SK-N-SH treated with all-trans-retinoic acid at 6 μM for 48 hours (cell line): ENCODE results near the gene FGGY.

ENCODE experiments used
- ATAC-seq: fragments of 200-7000 bp; cut with Tn5 transposase; 3 replicates; pipeline ENCODE4 v1.9.1; 2020; ENCODE audit warnings: mild to moderate bottlenecking, moderate library complexity
- ARNTL ChIP-seq: fragments of 450-650 bp; formaldehyde crosslinking; IDR thresholded peaks from 2 replicates; pipeline ENCODE4 v1.5.0; 2020; ENCODE audit warnings: low read depth, mild to moderate bottlenecking, moderate library complexity, borderline replicate concordance
- CREB5 ChIP-seq: fragments of 250-450 bp; sonication (Bioruptor Pico); IDR thresholded peaks from 2 replicates; pipeline ENCODE4 v1.5.1; 2020; ENCODE audit warnings: low read depth, mild to moderate bottlenecking, moderate library complexity
- CSDC2 ChIP-seq: fragments of 250-450 bp; sonication (Bioruptor Pico); IDR thresholded peaks from 2 replicates; pipeline ENCODE4 v1.5.0; 2020; ENCODE audit warnings: mild to moderate bottlenecking, moderate library complexity
- ESRRG ChIP-seq: fragments of 250-450 bp; sonication (Bioruptor Pico); IDR thresholded peaks from 2 replicates; pipeline ENCODE4 v1.6.1; 2021; ENCODE audit warnings: mild to moderate bottlenecking
- GLIS3 ChIP-seq: fragments of 250-450 bp; sonication (Bioruptor Pico); IDR thresholded peaks from 2 replicates; pipeline ENCODE4 v1.5.0; 2020; ENCODE audit warnings: mild to moderate bottlenecking, moderate library complexity
- ISL1 ChIP-seq: fragments of 250-450 bp; sonication (Bioruptor Pico); IDR thresholded peaks from 2 replicates; pipeline ENCODE4 v2.1.2; 2022; ENCODE audit warnings: mild to moderate bottlenecking, moderate library complexity
- OSR1 ChIP-seq: fragments of 250-450 bp; sonication (Bioruptor Pico); IDR thresholded peaks from 2 replicates; pipeline ENCODE4 v1.8.0; 2022; ENCODE audit warnings: moderate library complexity, mild to moderate bottlenecking, inconsistent platforms
- PATZ1 ChIP-seq: fragments of 250-450 bp; sonication (Bioruptor Pico); IDR thresholded peaks from 2 replicates; pipeline ENCODE4 v1.8.0; 2020; ENCODE audit warnings: mild to moderate bottlenecking, moderate library complexity, borderline replicate concordance
- POU6F1 ChIP-seq: fragments of 250-450 bp; sonication (Bioruptor Pico); IDR thresholded peaks from 2 replicates; pipeline ENCODE4 v1.8.0; 2021; ENCODE audit warnings: low read depth, mild to moderate bottlenecking, moderate library complexity, borderline replicate concordance
- PPARA ChIP-seq: fragments of 250-450 bp; sonication (Bioruptor Pico); IDR thresholded peaks from 2 replicates; pipeline ENCODE4 v1.5.0; 2020; ENCODE audit warnings: mild to moderate bottlenecking, borderline replicate concordance
- RARB ChIP-seq: fragments of 250-450 bp; sonication (Bioruptor Pico); IDR thresholded peaks from 2 replicates; pipeline ENCODE4 v1.8.0; 2021; ENCODE audit warnings: mild to moderate bottlenecking, moderate library complexity
- SNAI2 ChIP-seq: fragments of 250-450 bp; sonication (Bioruptor Pico); IDR thresholded peaks from 2 replicates; pipeline ENCODE4 v1.5.0; 2020; ENCODE audit warnings: mild to moderate bottlenecking, moderate library complexity
- TSHZ2 ChIP-seq: fragments of 250-450 bp; sonication (Bioruptor Pico); IDR thresholded peaks from 2 replicates; pipeline ENCODE4 v1.5.0; 2020; ENCODE audit warnings: mild to moderate bottlenecking, moderate library complexity
- ZC3H10 ChIP-seq: fragments of 250-450 bp; sonication (Bioruptor Pico); IDR thresholded peaks from 2 replicates; pipeline ENCODE4 v1.5.1; 2021; ENCODE audit warnings: mild to moderate bottlenecking, moderate library complexity
- ZFP3 ChIP-seq: fragments of 250-450 bp; sonication (Bioruptor Pico); IDR thresholded peaks from 2 replicates; pipeline ENCODE4 v1.5.0; 2020; ENCODE audit warnings: mild to moderate bottlenecking, moderate library complexity
- ZFP30 ChIP-seq: fragments of 450-650 bp; formaldehyde crosslinking; IDR thresholded peaks from 2 replicates; pipeline ENCODE4 v1.5.0; 2022; ENCODE audit warnings: mild to moderate bottlenecking, moderate library complexity
- ZNF565 ChIP-seq: fragments of 450-650 bp; formaldehyde crosslinking; conservative IDR thresholded peaks from 2 replicates; pipeline ENCODE4 v1.5.0; 2020; ENCODE audit warnings: low read depth, mild to moderate bottlenecking, moderate library complexity
- ZNF70 ChIP-seq: fragments of 450-650 bp; formaldehyde crosslinking; IDR thresholded peaks from 2 replicates; pipeline ENCODE4 v1.5.0; 2020; ENCODE audit warnings: mild to moderate bottlenecking, moderate library complexity
- ZNF8 ChIP-seq: fragments of 450-650 bp; formaldehyde crosslinking; IDR thresholded peaks from 2 replicates; pipeline ENCODE4 v1.5.0; 2020; ENCODE audit warnings: mild to moderate bottlenecking, moderate library complexity

The FGGY gene

GRCh38 chr1:59669752-59670312 lies 372.9 kb downstream of the FGGY start (continued):
- TF ChIP-seq OSR1 (CRISPR knock-in tag) (no peak), ZNF565 (no peak), ZC3H10 (no peak), ZFP3 (0 out of 2 replicates have a peak, but pooled peaks have one; percentile 4), RARB (CRISPR knock-in tag) (no peak), ISL1 (CRISPR knock-in tag) (peak; percentile 96), CSDC2 (CRISPR knock-in tag) (peak; percentile 43; the same call in 1 of the 2 replicates), PPARA (CRISPR knock-in tag) (no peak), ZNF8 (CRISPR knock-in tag) (no peak), ARNTL (no peak), ZNF70 (CRISPR knock-in tag) (no peak), ZFP30 (CRISPR knock-in tag) (no peak), POU6F1 (CRISPR knock-in tag) (peak; percentile 54; the same call in 1 of the 2 replicates), ESRRG (CRISPR knock-in tag) (peak; percentile 88; the same call in 1 of the 2 replicates)

- no peak; the same call in 2 of the 3 replicates for ATAC-seq
- TF ChIP-seq ZNF70 (CRISPR knock-in tag) (no peak), TSHZ2 (CRISPR knock-in tag) (no peak), ZC3H10 (no peak), SNAI2 (CRISPR knock-in tag) (no peak), PATZ1 (CRISPR knock-in tag) (no peak), RARB (CRISPR knock-in tag) (no peak), ARNTL (no peak), CSDC2 (CRISPR knock-in tag) (no peak), PPARA (CRISPR knock-in tag) (no peak), ZFP30 (CRISPR knock-in tag) (no peak), ZNF565 (no peak), GLIS3 (CRISPR knock-in tag) (no peak), OSR1 (CRISPR knock-in tag) (no peak), ISL1 (CRISPR knock-in tag) (no peak)
- TF ChIP-seq, all 23 proteins: peak for 0
Measured at GRCh38 chr1:59670662-59671061, 373.8 kb downstream of the FGGY start.

- no peak for ATAC-seq
- no peak for TF ChIP-seq TSHZ2 (CRISPR knock-in tag)
- no peak for TF ChIP-seq CREB5 (CRISPR knock-in tag)
- no peak for TF ChIP-seq SNAI2 (CRISPR knock-in tag)
- no peak for TF ChIP-seq POU6F1 (CRISPR knock-in tag)
- no peak for TF ChIP-seq PATZ1 (CRISPR knock-in tag)
- no peak for TF ChIP-seq OSR1 (CRISPR knock-in tag)
- TF ChIP-seq RARB (CRISPR knock-in tag) = no peak
- TF ChIP-seq ZNF70 (CRISPR knock-in tag) = no peak
- TF ChIP-seq ARNTL = no peak
- TF ChIP-seq ZNF8 (CRISPR knock-in tag) = no peak
- TF ChIP-seq ZFP3 = no peak
- TF ChIP-seq, all 23 proteins: peak for 0
Measured at GRCh38 chr1:59671066-59671952, 374.4 kb downstream of the FGGY start.
